Inflammatory macrophage treated with lipopolysaccharide for 4 hours (primary cell): ENCODE data around the gene KLHL2.

Source experiments
- DNase-seq: peaks from one replicate; pipeline ENCODE4 v3.0.0-alpha.2; 2020

Gene KLHL2

GRCh38 chr4:165293061-165293460 is 85.7 kb downstream of the KLHL2 start:
- DNase-seq, result no peak

- DNase-seq, result no peak
These were observed 86.7 kb downstream of the KLHL2 start for GRCh38 chr4:165293927-165294649.

GRCh38 chr4:165294907-165295306 is 87.5 kb downstream of the KLHL2 start:
- peak; percentile 45 for DNase-seq

GRCh38 chr4:165297626-165298025 is 90.3 kb downstream of the KLHL2 start:
- DNase-seq, result no peak

- peak; percentile 89 for DNase-seq
These were observed 92.2 kb downstream of the KLHL2 start for GRCh38 chr4:165299399-165300060.

- peak; percentile 62 for DNase-seq
These were observed 94.5 kb downstream of the KLHL2 start for GRCh38 chr4:165301833-165302232.

GRCh38 chr4:165302658-165303057 is 95.3 kb downstream of the KLHL2 start:
- no peak for DNase-seq

- DNase-seq, result peak; percentile 85
These were observed 100.8 kb downstream of the KLHL2 start for GRCh38 chr4:165308166-165308565.

- DNase-seq, result no peak
These were observed 101.2 kb downstream of the KLHL2 start for GRCh38 chr4:165308606-165309005.

- DNase-seq, result no peak
These were observed 102.1 kb downstream of the KLHL2 start for GRCh38 chr4:165309456-165309855.

- DNase-seq, result no peak
These were observed 105.1 kb downstream of the KLHL2 start for GRCh38 chr4:165312506-165312905.

GRCh38 chr4:165319030-165319429 is 111.7 kb downstream of the KLHL2 start:
- no peak for DNase-seq

GRCh38 chr4:165319509-165319908 is 112.1 kb downstream of the KLHL2 start:
- no peak for DNase-seq

GRCh38 chr4:165324236-165324917 is 117.0 kb downstream of the KLHL2 start:
- DNase-seq, result no peak

GRCh38 chr4:165324918-165325304 is 117.5 kb downstream of the KLHL2 start:
- no peak for DNase-seq

- peak; percentile 53 for DNase-seq
These were observed 118.6 kb downstream of the KLHL2 start for GRCh38 chr4:165325732-165326512.

GRCh38 chr4:165326831-165327210 is 119.5 kb downstream of the KLHL2 start:
- no peak for DNase-seq

GRCh38 chr4:165327211-165328100 is 120.1 kb downstream of the KLHL2 start, which contains the start of gene MSMO1:
MSMO1 (plus strand) TSS chr4:165327669; CDS start chr4:165333371, 5,702 bp downstream.
- DNase-seq, result peak; percentile 100

GRCh38 chr4:165328101-165328425 is 120.7 kb downstream of the KLHL2 start:
- DNase-seq, result no peak

GRCh38 chr4:165328708-165329107 is 121.3 kb downstream of the KLHL2 start:
- DNase-seq, result no peak

- no peak for DNase-seq
These were observed 122.7 kb downstream of the KLHL2 start for GRCh38 chr4:165330071-165330470.

GRCh38 chr4:165330666-165331065 is 123.3 kb downstream of the KLHL2 start:
- no peak for DNase-seq
